Inflammatory macrophage (primary cell): ENCODE data around the gene GALNT9.

ENCODE experiments used
- DNase-seq, 2 donors: peaks; one replicate each; pipeline ENCODE4 v3.0.0-alpha.2; 2020 to 2022

GALNT9 gene

GRCh38 chr12:132292328-132293319 is 36.8 kb downstream of the GALNT9 start:
- no peak for DNase-seq

- DNase-seq: no peak
These were observed 37.8 kb downstream of the GALNT9 start for GRCh38 chr12:132291402-132292175.

- DNase-seq: no peak
These were observed 39.2 kb downstream of the GALNT9 start for GRCh38 chr12:132290203-132290540.

GRCh38 chr12:132289356-132290202 is 39.8 kb downstream of the GALNT9 start:
- DNase-seq: no peak

- no peak for DNase-seq
These were observed 40.7 kb downstream of the GALNT9 start for GRCh38 chr12:132288516-132289215.

- no peak for DNase-seq
These were observed 41.8 kb downstream of the GALNT9 start for GRCh38 chr12:132287391-132288238.

- DNase-seq: no peak
These were observed 42.5 kb downstream of the GALNT9 start for GRCh38 chr12:132286912-132287311.

GRCh38 chr12:132285991-132286681 is 43.3 kb downstream of the GALNT9 start:
- no peak for DNase-seq

GRCh38 chr12:132284827-132285741 is 44.3 kb downstream of the GALNT9 start:
- no peak for DNase-seq

GRCh38 chr12:132284071-132284826 is 45.1 kb downstream of the GALNT9 start:
- DNase-seq: peak in 1 of 2 donors; percentile 13

- no peak for DNase-seq
These were observed 46.2 kb downstream of the GALNT9 start for GRCh38 chr12:132282950-132283771.

GRCh38 chr12:132282031-132282949 is 47.1 kb downstream of the GALNT9 start:
- no peak for DNase-seq

GRCh38 chr12:132281038-132281437 is 48.4 kb downstream of the GALNT9 start:
- no peak for DNase-seq

GRCh38 chr12:132280406-132280805 is 49.0 kb downstream of the GALNT9 start:
- DNase-seq: no peak

GRCh38 chr12:132279930-132280329 is 49.5 kb downstream of the GALNT9 start:
- no peak for DNase-seq

GRCh38 chr12:132279184-132279889 is 50.1 kb downstream of the GALNT9 start:
- no peak for DNase-seq
